HL-60 (cell line): ENCODE data around the gene SHLD1.

Experiments used
- DNase-seq, 2 experiments: peaks; one replicate each; pipeline ENCODE4 v3.0.0-alpha.2; 2010 to 2020; ENCODE audit warnings: low read depth in 1 of 2, low spot score in 1 of 2
- H3K27ac ChIP-seq: fragments of 250-450 bp; sonication (Bioruptor Pico); replicated peaks from 2 replicates; pipeline ENCODE4 v1.5.1; 2020; ENCODE audit warnings: mild to moderate bottlenecking, moderate library complexity
- H3K27me3 ChIP-seq: fragments of 250-450 bp; sonication (Bioruptor Pico); 2 replicates; pipeline ENCODE4 v1.5.1; 2021; ENCODE audit warnings: mild to moderate bottlenecking, moderate library complexity; ENCODE audit not compliant: insufficient read depth, poor library complexity, severe bottlenecking
- H3K4me3 ChIP-seq: replicated peaks from 2 replicates; pipeline ENCODE4 v1.5.1; 2011; ENCODE audit warnings: mild to moderate bottlenecking, control low read depth, low read length; ENCODE audit not compliant: insufficient read depth
- CTCF ChIP-seq: IDR thresholded peaks from one replicate; pipeline ENCODE4 v1.5.1; 2011; ENCODE audit warnings: low read length, control low read depth, inconsistent platforms; ENCODE audit not compliant: insufficient read depth
- GABPA ChIP-seq: IDR thresholded peaks from 2 replicates; pipeline ENCODE4 v1.6.1; 2012; ENCODE audit warnings: low read depth
- POLR2AphosphoS5 ChIP-seq: IDR thresholded peaks from 2 replicates; pipeline ENCODE4 v1.6.1; 2012; ENCODE audit warnings: low read depth
- SPI1 ChIP-seq: IDR thresholded peaks from 2 replicates; pipeline ENCODE4 v1.6.1; 2012; ENCODE audit warnings: low read depth, mild to moderate bottlenecking, borderline replicate concordance
- TF ChIP-seq, protein P1 (sequence below): IDR thresholded peaks from 2 replicates; pipeline ENCODE4 v1.6.1; 2012; ENCODE audit warnings: low read depth; ENCODE audit not compliant: insufficient replicate concordance

SHLD1 gene

DNA sequence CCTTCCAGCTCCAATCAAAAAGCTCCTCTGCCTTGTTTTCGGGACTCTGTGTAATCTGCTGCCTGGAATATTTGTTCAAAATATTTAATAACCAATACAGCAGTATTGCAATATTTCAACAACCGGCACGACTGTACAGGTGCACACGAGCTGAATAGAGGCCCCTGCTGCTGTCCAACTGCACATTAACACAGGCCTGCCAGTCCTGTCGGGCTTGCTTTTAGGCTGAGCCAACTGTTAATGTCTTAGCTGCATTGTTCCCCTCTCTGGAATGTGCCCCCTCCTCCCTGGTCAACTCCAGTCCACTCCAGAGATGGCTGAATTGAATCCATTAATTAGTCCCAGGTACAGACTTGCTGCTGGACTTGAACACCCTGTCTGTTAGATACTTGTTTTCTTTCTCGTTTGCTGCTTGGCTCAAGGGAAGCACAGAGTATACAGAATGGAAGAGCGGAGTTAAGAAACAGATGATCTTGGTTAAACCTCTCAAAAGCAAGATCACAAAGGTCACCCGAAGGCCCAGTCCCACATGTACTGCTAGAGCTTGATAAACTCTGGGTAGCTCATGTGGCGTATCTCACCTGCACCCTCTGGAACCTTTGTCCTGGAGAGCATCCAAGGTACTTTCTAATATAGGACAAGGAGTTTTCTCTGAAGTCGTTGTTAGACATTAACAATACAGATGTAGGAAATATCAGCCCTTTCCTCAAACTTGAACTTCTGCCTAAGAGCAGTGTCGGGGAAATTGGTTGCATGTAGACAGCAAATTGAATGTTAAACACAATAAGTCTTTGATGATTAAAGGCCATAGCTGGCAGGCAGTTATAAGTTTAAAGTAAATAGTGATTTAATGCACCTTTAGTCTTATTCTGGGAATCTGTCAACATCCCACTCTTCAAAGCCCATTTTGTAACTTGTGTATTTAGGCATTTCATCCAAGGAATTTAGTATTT lies 31.9 kb downstream of the SHLD1 start:
- Histone ChIP-seq H3K27ac (no peak overlapping the region), H3K4me3 (no peak overlapping the region), H3K27me3 (no peaks in the 10 kb centered on the region)
- TF ChIP-seq CTCF = no peak
- TF ChIP-seq GABPA = no peak
- no peak for TF ChIP-seq SPI1
- TF ChIP-seq, protein P1, sequence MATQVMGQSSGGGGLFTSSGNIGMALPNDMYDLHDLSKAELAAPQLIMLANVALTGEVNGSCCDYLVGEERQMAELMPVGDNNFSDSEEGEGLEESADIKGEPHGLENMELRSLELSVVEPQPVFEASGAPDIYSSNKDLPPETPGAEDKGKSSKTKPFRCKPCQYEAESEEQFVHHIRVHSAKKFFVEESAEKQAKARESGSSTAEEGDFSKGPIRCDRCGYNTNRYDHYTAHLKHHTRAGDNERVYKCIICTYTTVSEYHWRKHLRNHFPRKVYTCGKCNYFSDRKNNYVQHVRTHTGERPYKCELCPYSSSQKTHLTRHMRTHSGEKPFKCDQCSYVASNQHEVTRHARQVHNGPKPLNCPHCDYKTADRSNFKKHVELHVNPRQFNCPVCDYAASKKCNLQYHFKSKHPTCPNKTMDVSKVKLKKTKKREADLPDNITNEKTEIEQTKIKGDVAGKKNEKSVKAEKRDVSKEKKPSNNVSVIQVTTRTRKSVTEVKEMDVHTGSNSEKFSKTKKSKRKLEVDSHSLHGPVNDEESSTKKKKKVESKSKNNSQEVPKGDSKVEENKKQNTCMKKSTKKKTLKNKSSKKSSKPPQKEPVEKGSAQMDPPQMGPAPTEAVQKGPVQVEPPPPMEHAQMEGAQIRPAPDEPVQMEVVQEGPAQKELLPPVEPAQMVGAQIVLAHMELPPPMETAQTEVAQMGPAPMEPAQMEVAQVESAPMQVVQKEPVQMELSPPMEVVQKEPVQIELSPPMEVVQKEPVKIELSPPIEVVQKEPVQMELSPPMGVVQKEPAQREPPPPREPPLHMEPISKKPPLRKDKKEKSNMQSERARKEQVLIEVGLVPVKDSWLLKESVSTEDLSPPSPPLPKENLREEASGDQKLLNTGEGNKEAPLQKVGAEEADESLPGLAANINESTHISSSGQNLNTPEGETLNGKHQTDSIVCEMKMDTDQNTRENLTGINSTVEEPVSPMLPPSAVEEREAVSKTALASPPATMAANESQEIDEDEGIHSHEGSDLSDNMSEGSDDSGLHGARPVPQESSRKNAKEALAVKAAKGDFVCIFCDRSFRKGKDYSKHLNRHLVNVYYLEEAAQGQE = no peak
- TF ChIP-seq POLR2AphosphoS5 = no peak
- DNase-seq = no peak

DNA sequence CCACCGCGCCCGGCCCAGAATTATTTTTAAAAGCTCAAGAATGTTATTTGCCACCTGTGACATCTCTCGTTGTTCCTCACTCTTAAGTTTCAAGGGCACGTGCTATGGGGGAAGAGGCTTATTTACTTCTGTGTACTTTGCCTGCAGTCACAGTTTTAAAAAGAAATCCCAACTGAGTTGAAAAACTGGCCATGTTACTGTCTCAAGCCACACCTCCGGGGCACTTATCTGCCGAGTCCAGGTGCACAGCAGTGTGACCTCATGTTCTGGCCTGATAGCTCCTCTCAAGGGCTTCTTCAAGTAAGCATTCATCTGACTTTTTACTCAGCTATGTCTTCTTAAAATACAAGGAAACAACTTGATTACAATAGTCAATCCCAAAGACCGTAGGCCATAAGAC lies 34.5 kb downstream of the SHLD1 start:
- TF ChIP-seq, protein P1 = no peak
- TF ChIP-seq SPI1 = no peak
- TF ChIP-seq CTCF = no peak
- no peak for TF ChIP-seq GABPA
- TF ChIP-seq POLR2AphosphoS5 = no peak
- DNase-seq = no peak
- H3K27me3 ChIP-seq = no peaks in the 10 kb centered on the region
- no peak overlapping the region for H3K4me3 ChIP-seq
- H3K27ac ChIP-seq = no peak overlapping the region

GRCh38 chr20:5785146-5785545 lies 34.9 kb downstream of the SHLD1 start:
- TF ChIP-seq POLR2AphosphoS5 (no peak), CTCF (no peak), GABPA (no peak), SPI1 (no peak)
- TF ChIP-seq, protein P1 = no peak
- Histone ChIP-seq H3K4me3 (no peak overlapping the region), H3K27ac (no peak overlapping the region), H3K27me3 (no peaks in the 10 kb centered on the region)
- no peak for DNase-seq
